Caki2 (cell line): Measurements from ENCODE around the gene DLGAP3. TPM values are rescaled to one million over a fixed set of nuclear protein-coding genes. Genes with fewer than 3 reads are reported as not detected.

Source experiments
- DNase-seq: peaks from one replicate; pipeline ENCODE4 v3.0.0-alpha.2; 2015; ENCODE audit warnings: low read depth
- in situ Hi-C: cut with HindIII; loops from 2 replicates; pipeline ENCODE4 v1.10.0; 2016; ENCODE audit warnings: low sequenced_read_pairs, low pct_unique_long_range_greater_than_20kb, mixed read lengths
- total RNA-seq: library from RNA; depleted of rRNA; stranded (reverse); fragments of >200 nt; shearing (Covaris generic); gene quantifications from 2 replicates; pipeline ENCODE4 v1.2.3, GENCODE V29; 2014; ENCODE audit warnings: low replicate concordance

DLGAP3 gene
- total RNA-seq, 1 experiment from 2014 or later: 0.34 TPM

GRCh38 chr1:34908369-34908768, 21.1 kb downstream of the DLGAP3 start:
- no peak for DNase-seq
- in situ Hi-C loops: no loop called here

DNA sequence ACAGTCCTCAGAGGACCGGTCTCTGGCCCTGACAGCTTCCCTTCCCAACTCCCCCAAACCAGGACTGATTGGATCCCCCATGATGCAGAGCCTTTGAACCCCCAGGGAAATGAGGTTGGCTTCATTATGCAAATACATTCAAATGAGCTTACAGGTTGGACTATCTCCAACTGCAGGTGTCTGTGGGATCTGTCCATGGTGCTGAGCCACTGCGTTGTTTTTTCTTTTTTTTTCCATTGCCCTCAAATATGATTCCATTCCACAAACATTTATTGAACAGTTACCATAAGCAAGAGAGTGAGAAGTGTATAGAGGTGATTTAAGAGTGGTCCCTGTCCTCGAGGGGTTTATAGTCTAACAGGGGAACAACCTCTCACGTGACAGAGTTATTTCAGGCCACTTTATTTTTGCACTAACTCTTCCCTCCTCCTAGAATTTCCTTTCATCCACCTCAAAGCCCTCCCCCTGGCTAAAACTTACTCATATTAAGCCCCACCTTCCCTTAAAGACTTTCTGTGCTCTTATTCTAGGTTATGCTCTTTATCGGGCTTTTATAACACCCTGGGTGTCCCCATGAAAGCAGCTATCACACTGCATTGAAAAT, 21.9 kb downstream of the DLGAP3 start:
- in situ Hi-C loops: no loop called here
- peak; percentile 8 for DNase-seq

- in situ Hi-C loops: no loop called here
Observed at GRCh38 chr1:34906756-34907155, 22.7 kb downstream of the DLGAP3 start.

DNA sequence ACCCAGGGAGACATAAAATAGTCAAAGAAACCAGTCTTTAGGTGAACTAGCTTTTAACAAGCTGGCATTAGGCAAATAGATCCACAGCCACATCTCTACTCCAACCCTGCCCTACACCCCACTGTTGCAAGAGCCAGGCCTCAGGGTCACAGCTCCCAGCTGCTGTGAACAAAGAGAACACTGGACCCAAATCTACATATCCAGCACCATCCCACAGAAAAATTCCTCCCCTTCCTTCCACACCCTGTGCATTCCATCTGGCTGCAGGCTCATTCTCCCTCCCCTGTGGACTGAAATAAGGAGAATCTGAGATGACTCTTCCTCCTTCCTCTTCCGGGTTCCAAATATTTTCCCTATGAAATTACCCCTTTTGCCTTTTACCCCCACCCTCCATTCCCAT, 23.2 kb downstream of the DLGAP3 start:
- in situ Hi-C loops: no loop called here

More at GRCh38 chr1:34906756-34907155, 22.7 kb downstream of the DLGAP3 start:
- DNase-seq: no peak

GRCh38 chr1:34905098-34905459, 24.4 kb downstream of the DLGAP3 start:
- in situ Hi-C loops: no loop called here
- DNase-seq: no peak

More for the DNA sequence above, 23.2 kb downstream of the DLGAP3 start:
- no peak for DNase-seq

- in situ Hi-C loops: no loop called here
- no peak for DNase-seq
Observed at GRCh38 chr1:34904236-34905097, 25.0 kb downstream of the DLGAP3 start.

DNA sequence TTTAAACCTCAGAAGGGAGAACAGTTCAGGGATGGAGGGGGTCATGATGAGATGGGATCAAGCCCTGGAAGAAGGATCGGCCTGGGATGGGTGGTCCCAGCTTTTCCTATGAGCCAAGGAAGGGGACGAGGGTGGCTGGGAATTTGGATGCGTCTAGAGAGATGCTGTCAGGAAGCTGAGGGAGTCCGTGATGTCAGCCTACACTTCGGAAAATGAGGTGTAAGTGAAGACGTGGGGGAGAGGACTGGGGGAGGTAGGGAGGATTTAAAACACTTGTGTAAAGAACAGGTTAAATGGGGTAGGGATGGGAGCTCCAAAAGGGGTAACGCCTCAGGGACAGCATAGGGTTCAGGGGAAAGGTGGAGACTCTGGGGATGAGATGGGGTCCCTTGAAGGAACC, 27.5 kb downstream of the DLGAP3 start:
- DNase-seq: no peak
- in situ Hi-C loops: no loop called here

DNA sequence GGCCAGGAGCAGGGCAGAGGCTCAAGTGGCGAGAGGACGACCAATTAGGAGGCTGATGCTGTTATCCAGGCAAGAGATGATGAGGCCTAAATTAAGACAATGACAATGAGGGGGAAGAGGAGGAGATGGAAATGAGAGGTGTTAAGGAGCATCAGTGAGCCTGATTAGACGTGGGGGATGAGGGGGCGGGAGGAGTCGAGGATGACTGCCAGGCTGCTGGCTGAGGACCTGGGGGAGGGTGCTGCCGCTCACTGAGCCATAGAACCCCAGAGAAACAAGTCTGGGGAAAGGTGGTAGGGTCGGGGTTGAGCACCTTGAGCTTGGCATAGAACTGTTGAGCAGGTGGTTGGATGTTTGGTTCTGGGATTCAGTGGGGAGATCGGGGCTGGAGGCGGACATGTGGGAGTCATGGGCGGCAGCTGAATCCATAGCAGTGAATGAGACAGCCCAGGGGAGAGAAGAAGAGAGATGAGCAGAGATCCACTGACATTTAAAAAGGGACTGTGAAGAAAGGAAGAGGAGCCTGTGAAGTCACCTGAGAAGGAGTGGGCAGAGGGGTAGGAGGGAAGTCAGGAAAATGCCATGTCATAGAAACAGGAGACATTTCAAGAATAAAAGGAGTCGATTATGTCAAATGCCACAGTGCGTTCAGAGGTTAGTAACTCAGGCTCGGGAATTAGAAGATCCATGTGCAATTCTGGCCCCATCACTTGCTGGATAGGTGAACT, 28.5 kb downstream of the DLGAP3 start:
- no peak for DNase-seq
- in situ Hi-C loops: no loop called here

- in situ Hi-C loops: no loop called here
- no peak for DNase-seq
Observed at GRCh38 chr1:34899906-34900305, 29.5 kb downstream of the DLGAP3 start.

- in situ Hi-C loops: no loop called here
- DNase-seq: no peak
Observed at GRCh38 chr1:34899471-34899870, 30.0 kb downstream of the DLGAP3 start.

- DNase-seq: no peak
- in situ Hi-C loops: no loop called here
Observed at GRCh38 chr1:34898330-34898761, 31.1 kb downstream of the DLGAP3 start.

- in situ Hi-C loops: no loop called here
- DNase-seq: no peak
Observed at GRCh38 chr1:34896612-34897011, 32.8 kb downstream of the DLGAP3 start.

DNA sequence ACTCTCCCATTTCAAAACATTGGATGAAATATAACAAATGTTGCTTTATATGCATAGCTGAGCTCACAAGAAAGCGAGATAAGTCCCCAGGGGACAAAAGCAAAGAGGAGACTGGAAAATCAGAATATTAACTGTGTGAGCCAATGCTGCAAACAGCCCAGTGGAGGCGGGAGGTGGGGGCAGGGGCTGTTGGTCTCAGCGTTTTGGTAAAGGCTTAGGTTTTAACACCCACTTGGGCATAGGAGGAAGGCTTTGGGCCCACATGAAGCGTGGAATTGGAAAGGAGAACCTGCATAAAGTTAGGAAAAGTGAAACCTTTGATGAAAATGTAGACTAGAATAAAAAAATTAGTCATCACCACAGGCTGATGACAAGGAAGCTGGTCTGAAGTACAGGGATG, 39.7 kb downstream of the DLGAP3 start:
- DNase-seq: no peak
- in situ Hi-C loops: no loop called here

DNA sequence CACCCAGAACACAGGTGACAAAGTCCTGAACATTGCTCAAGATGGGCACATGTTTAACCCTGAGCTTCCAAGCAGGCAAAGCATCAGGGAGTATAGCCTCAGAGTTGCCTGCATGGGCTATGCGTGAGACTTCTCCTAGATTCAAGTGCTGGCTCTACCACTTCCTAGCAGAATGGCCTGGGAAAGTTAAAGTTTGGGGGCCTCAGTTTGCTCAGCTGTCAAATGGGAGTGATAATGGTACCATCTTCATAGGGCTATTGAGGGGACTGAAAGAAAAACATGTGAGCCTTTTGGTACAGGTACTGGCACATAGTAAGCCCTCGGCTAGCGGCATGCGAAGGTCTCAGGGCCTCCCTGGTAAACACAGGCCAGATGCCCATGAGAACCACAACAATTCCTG, 41.9 kb downstream of the DLGAP3 start:
- DNase-seq: no peak
- in situ Hi-C loops: no loop called here

DNA sequence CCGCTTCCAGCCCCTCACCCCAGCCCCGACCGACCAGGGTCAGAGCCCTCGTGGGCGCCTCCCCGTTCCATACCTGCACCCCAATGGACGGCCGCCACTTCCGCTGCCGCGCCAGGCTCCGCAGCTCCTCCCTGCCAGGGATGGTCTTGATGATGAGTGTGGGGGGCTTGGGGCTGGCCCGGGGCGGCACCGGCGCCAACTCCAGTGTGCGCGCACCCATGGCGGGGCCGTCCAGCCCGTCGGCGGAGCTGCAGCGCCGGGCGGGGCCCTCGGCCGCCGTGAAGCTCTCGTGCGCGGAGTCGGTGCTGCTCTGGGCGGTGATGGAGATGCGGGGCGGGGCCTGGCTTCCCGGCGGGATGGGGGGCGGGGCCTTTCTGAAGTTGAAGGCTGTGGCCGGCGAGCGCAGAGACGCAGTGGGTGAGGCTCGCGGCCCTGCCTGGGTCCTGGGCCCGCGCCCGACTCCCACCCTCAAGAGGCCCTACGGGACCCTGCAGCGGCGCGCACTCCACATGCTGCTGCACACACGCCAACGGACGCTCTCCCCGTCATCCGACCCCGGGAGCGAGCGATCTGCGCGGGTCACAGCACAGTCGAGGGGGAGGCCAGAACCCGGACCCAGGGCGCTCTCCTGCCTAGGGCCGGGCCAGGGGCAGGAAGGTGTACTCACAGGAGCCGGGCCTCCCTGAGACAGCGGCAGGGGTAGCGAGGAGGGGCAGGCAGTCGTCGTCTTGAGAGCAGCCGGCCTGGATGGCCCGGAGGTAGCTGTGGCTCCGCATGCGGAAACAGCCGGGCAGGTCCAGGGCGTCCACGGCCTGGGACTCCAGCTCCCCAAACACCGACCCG, 43.8 kb downstream of the DLGAP3 start:
- in situ Hi-C loops: no loop called here
- no peak for DNase-seq

- DNase-seq: no peak
Observed at GRCh38 chr1:34884961-34885360, 44.5 kb downstream of the DLGAP3 start.

GRCh38 chr1:34884536-34884935, 44.9 kb downstream of the DLGAP3 start:
- no peak for DNase-seq
- in situ Hi-C loops: no loop called here

More at GRCh38 chr1:34884961-34885360, 44.5 kb downstream of the DLGAP3 start:
- in situ Hi-C loops: no loop called here

DNA sequence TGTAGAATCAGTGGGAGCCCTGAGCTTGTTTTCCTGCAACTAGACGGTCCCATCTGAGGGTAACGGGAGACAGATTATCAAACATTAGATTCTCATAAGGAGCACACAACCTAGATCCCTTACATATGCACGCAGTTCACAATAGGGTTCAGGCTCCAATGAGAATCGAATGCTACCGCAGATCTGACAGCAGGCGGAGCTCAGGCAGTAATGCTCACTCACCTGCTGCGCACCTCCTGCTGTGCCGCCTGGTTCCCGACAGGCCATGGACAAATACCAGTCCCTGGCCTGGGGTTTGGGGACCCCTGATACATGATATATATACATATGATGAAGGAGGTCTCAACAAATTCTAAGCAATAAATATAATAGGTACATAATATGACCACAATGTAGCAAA, 50.2 kb downstream of the DLGAP3 start:
- no peak for DNase-seq
- in situ Hi-C loops: no loop called here
